K562 (cell line): ENCODE data around the gene SOWAHC. TPM values are rescaled to one million over a fixed set of nuclear protein-coding genes. Genes with fewer than 3 reads are reported as not detected.

Experiments
- polyA plus RNA-seq, 8 experiments: library from polyadenylated mRNA; depleted of rRNA in 4 of 8; stranded (reverse) in 5 of 8; unstranded in 3 of 8; fragments of >200 nt; fragmentation: Nextera tagmentation in 2 of 8; fragmentation: Illumina TruSeq in 1 of 8; extraction: Ambion mirVana in 2 of 8; extraction: Trizol in 1 of 8; gene quantifications; 2 replicates each; pipeline versions ENCODE4 v1.2.1 to v1.2.3, GENCODE V29; 2011 to 2014; ENCODE audit warnings: inconsistent platforms in 1 of 8, missing spikeins in 1 of 8
- total RNA-seq, 7 experiments: library from RNA; depleted of rRNA in 6 of 7; stranded (reverse); fragments of >200 nt in 6 of 7; fragmentation: Illumina TruSeq in 2 of 7; extraction: Trizol in 2 of 7; gene quantifications; 2 replicates each; pipeline versions ENCODE4 v1.2.1 to v1.2.3, GENCODE V29; 2011 to 2021; ENCODE audit warnings: low replicate concordance in 1 of 7

Gene SOWAHC
- total and polyA plus RNA-seq, 9 of the 15 experiments (the other 6 are each of a cell fraction or from before 2014, with no cell fraction given): 0.04 TPM; not detected in 8

Other genes with a start within 250 kb of the SOWAHC start
- not detected in 2 replicates for gene SEPTIN10, start 398 bp upstream of the SOWAHC start, total RNA-seq (2014; rRNA removed)
- gene SEPTIN10, start 398 bp upstream of the SOWAHC start, total RNA-seq (2014; rRNA removed; fragmentation: Illumina TruSeq; extraction: Trizol): not detected in 2 replicates
- gene SEPTIN10, start 398 bp upstream of the SOWAHC start, total RNA-seq (2015; rRNA removed; fragmentation: Illumina TruSeq; extraction: Trizol): not detected in 2 replicates
- 0.22 and 0.40 TPM in 2 replicates for gene SEPTIN10, start 398 bp upstream of the SOWAHC start, total RNA-seq (2021)
- not detected in 2 replicates for gene SEPTIN10, start 398 bp upstream of the SOWAHC start, polyA plus RNA-seq (2011; rRNA removed)
- gene SEPTIN10, start 398 bp upstream of the SOWAHC start, polyA plus RNA-seq (2014; fragmentation: Illumina TruSeq; extraction: Trizol): not detected in 2 replicates
- not detected for gene SEPTIN10, start 398 bp upstream of the SOWAHC start, polyA plus RNA-seq (2014; fragmentation: Nextera tagmentation; extraction: Ambion mirVana)
- not detected in 2 replicates for gene SEPTIN10, start 398 bp upstream of the SOWAHC start, polyA plus RNA-seq (2014; rRNA removed)
- gene RGPD5, start 179.9 kb downstream of the SOWAHC start, total RNA-seq (2014; rRNA removed): 0.45 and 8.8 TPM in 2 replicates
- 2.8 and 5.2 TPM in 2 replicates for gene RGPD5, start 179.9 kb downstream of the SOWAHC start, total RNA-seq (2014; rRNA removed; fragmentation: Illumina TruSeq; extraction: Trizol)
- gene RGPD5, start 179.9 kb downstream of the SOWAHC start, total RNA-seq (2015; rRNA removed; fragmentation: Illumina TruSeq; extraction: Trizol): 3.0 and 5.5 TPM in 2 replicates
- 1.4 and 2.5 TPM in 2 replicates for gene RGPD5, start 179.9 kb downstream of the SOWAHC start, total RNA-seq (2021)
- gene RGPD5, start 179.9 kb downstream of the SOWAHC start, polyA plus RNA-seq (2011; rRNA removed): 0.73 and 3.6 TPM in 2 replicates
- gene RGPD5, start 179.9 kb downstream of the SOWAHC start, polyA plus RNA-seq (2014; fragmentation: Illumina TruSeq; extraction: Trizol): 0.11 and 5.0 TPM in 2 replicates
- under 1 TPM; 0.30 to 0.77 TPM for gene RGPD5, start 179.9 kb downstream of the SOWAHC start, polyA plus RNA-seq (2014; fragmentation: Nextera tagmentation; extraction: Ambion mirVana)
- 0.68 and 1.1 TPM in 2 replicates for gene RGPD5, start 179.9 kb downstream of the SOWAHC start, polyA plus RNA-seq (2014; rRNA removed)